Measurements from ENCODE around the gene CHRNA10.

Gene CHRNA10

GRCh38 chr11:3684129-3684818 lies 13.1 kb upstream of the CHRNA10 start:
- no peak overlapping the region for H3K4me3 ChIP-seq (ENCODE audit: low read length)
- peaks cover 61% of the 10 kb centered on the region for H3K36me3 ChIP-seq (replicated peaks; ENCODE audit: low read depth, low read length)
- H3K79me2 ChIP-seq (ENCODE audit: low read length): no peaks in the 10 kb centered on the region
- no peak overlapping the region for H3K4me2 ChIP-seq (ENCODE audit: low read length)
- H3K9ac ChIP-seq (ENCODE audit: low read length): no peak overlapping the region
- H3K27me3 ChIP-seq (ENCODE audit: low read depth, low read length): no peaks in the 10 kb centered on the region
- no peaks in the 10 kb centered on the region for H3K4me1 ChIP-seq (ENCODE audit: low read length)
- no peak for TF ChIP-seq EZH2phosphoT487 (IDR thresholded peaks at IDR 0.05; ENCODE audit: low read depth)
- no peak for TF ChIP-seq CTCF (IDR thresholded peaks at IDR 0.05; ENCODE audit: low read depth, low read length)
- H4K20me1 ChIP-seq (ENCODE audit: insufficient read depth, low read length): no peaks in the 10 kb centered on the region
- no peaks in the 10 kb centered on the region for H3K9me3 ChIP-seq (ENCODE audit: insufficient read depth, low read length)
- H2AFZ ChIP-seq (ENCODE audit: low read depth, low read length): no peak overlapping the region
- H3K27ac ChIP-seq (ENCODE audit: low read length): no peak overlapping the region

DNA sequence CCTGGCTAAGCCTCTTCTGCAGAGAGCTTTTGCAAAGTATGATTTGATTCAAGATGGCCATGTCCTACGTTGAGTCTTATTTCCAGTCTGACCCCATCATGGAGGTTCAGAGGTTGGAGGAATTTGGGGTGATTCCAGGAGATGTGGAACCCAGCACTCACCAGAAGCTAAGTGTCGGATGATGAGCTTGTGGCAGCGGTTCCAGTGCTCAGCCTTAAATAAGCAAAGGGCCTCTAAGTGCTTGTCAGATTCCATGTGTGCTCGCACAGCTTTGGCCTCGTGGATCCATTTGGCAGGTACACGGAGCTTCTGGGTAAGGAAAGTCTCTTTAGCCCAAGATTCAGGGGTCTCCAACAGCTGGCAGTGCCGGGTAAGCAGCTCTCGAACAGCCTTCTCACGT lies 11.9 kb upstream of the CHRNA10 start:
- H2AFZ ChIP-seq (ENCODE audit: low read depth, low read length): no peak overlapping the region
- H3K4me2 ChIP-seq (ENCODE audit: low read length): no peak overlapping the region
- H3K27ac ChIP-seq (ENCODE audit: low read length): no peak overlapping the region
- H3K27me3 ChIP-seq (ENCODE audit: low read depth, low read length): no peaks in the 10 kb centered on the region
- H3K36me3 ChIP-seq (replicated peaks; ENCODE audit: low read depth, low read length): peaks cover 71% of the 10 kb centered on the region
- TF ChIP-seq CTCF (IDR thresholded peaks at IDR 0.05; ENCODE audit: low read depth, low read length): no peak
- no peak for TF ChIP-seq EZH2phosphoT487 (IDR thresholded peaks at IDR 0.05; ENCODE audit: low read depth)
- H3K4me1 ChIP-seq (ENCODE audit: low read length): no peaks in the 10 kb centered on the region
- no peaks in the 10 kb centered on the region for H3K9me3 ChIP-seq (ENCODE audit: insufficient read depth, low read length)
- no peaks in the 10 kb centered on the region for H4K20me1 ChIP-seq (ENCODE audit: insufficient read depth, low read length)
- H3K4me3 ChIP-seq (ENCODE audit: low read length): no peak overlapping the region
- no peaks in the 10 kb centered on the region for H3K79me2 ChIP-seq (ENCODE audit: low read length)
- H3K9ac ChIP-seq (ENCODE audit: low read length): no peak overlapping the region

DNA sequence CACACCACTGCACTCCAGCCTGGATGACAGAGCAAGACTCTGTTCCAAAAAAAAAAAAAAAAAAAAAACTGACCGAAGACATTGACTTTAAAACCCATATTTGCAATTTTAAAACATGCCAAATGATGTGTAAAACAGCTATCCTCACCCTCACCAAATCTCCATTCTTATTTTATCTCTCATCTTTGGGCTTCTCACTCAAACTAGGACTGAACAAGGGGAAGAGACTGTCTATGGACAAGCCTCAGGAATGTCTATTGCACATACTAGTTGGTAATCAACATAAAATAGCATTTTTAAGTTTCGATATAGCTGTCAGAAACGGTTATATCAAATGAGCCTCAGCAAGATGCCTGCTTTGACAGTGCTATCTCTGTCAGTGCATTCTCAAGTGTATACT lies 7.9 kb upstream of the CHRNA10 start:
- H3K9me3 ChIP-seq (ENCODE audit: insufficient read depth, low read length): no peaks in the 10 kb centered on the region
- H3K4me2 ChIP-seq (ENCODE audit: low read length): no peak overlapping the region
- peaks cover 71% of the 10 kb centered on the region for H3K36me3 ChIP-seq (replicated peaks; ENCODE audit: low read depth, low read length)
- TF ChIP-seq CTCF (IDR thresholded peaks at IDR 0.05; ENCODE audit: low read depth, low read length): no peak
- no peak overlapping the region for H3K27ac ChIP-seq (ENCODE audit: low read length)
- no peaks in the 10 kb centered on the region for H3K79me2 ChIP-seq (ENCODE audit: low read length)
- no peaks in the 10 kb centered on the region for H4K20me1 ChIP-seq (ENCODE audit: insufficient read depth, low read length)
- no peaks in the 10 kb centered on the region for H3K4me1 ChIP-seq (ENCODE audit: low read length)
- H3K4me3 ChIP-seq (ENCODE audit: low read length): no peak overlapping the region
- H3K27me3 ChIP-seq (ENCODE audit: low read depth, low read length): no peaks in the 10 kb centered on the region
- H2AFZ ChIP-seq (ENCODE audit: low read depth, low read length): no peak overlapping the region
- no peak overlapping the region for H3K9ac ChIP-seq (ENCODE audit: low read length)

DNA sequence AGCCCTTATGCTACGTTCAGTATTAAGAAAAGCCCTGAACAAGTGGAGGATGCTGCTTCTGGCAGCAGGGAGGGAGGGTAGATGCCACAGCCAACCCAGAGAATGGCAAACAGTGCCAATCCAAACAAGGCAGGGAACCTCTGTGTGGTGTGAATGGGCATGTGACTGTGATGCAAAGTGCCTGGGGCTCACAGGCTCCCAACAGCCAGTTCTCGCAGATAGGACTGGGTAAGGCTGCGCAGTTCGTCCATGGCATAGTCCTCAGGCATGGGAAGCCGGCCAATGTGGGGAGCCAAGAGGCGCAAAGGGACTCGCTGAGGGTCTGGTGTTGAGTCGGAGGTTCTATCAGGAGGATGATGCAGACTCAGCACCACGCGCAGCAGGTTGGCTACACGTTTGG lies 4.8 kb upstream of the CHRNA10 start:
- H3K27ac ChIP-seq (ENCODE audit: low read length): no peak overlapping the region
- H3K36me3 ChIP-seq (replicated peaks; ENCODE audit: low read depth, low read length): peaks cover 66% of the 10 kb centered on the region
- no peak overlapping the region for H3K4me2 ChIP-seq (ENCODE audit: low read length)
- peaks cover 6% of the 10 kb centered on the region; the same call in 1 of the 2 replicates for H3K4me1 ChIP-seq (ENCODE audit: low read length)
- H3K4me3 ChIP-seq (ENCODE audit: low read length): no peak overlapping the region
- no peaks in the 10 kb centered on the region for H3K79me2 ChIP-seq (ENCODE audit: low read length)
- H3K27me3 ChIP-seq (ENCODE audit: low read depth, low read length): no peaks in the 10 kb centered on the region
- H2AFZ ChIP-seq (ENCODE audit: low read depth, low read length): no peak overlapping the region
- H3K9me3 ChIP-seq (ENCODE audit: insufficient read depth, low read length): no peaks in the 10 kb centered on the region
- H4K20me1 ChIP-seq (ENCODE audit: insufficient read depth, low read length): no peaks in the 10 kb centered on the region
- H3K9ac ChIP-seq (ENCODE audit: low read length): no peak overlapping the region
- TF ChIP-seq EZH2phosphoT487 (IDR thresholded peaks at IDR 0.05; ENCODE audit: low read depth): no peak
- TF ChIP-seq CTCF (IDR thresholded peaks at IDR 0.05; ENCODE audit: low read depth, low read length): no peak
